NK-92 (cell line): Measurements from ENCODE around the gene TENT4A.

Experiments used
- DNase-seq: peaks from one replicate; lab custom pipeline; 2025; ENCODE audit not compliant: unreplicated experiment; lab: John Stamatoyannopoulos, UW

TENT4A gene

DNA sequence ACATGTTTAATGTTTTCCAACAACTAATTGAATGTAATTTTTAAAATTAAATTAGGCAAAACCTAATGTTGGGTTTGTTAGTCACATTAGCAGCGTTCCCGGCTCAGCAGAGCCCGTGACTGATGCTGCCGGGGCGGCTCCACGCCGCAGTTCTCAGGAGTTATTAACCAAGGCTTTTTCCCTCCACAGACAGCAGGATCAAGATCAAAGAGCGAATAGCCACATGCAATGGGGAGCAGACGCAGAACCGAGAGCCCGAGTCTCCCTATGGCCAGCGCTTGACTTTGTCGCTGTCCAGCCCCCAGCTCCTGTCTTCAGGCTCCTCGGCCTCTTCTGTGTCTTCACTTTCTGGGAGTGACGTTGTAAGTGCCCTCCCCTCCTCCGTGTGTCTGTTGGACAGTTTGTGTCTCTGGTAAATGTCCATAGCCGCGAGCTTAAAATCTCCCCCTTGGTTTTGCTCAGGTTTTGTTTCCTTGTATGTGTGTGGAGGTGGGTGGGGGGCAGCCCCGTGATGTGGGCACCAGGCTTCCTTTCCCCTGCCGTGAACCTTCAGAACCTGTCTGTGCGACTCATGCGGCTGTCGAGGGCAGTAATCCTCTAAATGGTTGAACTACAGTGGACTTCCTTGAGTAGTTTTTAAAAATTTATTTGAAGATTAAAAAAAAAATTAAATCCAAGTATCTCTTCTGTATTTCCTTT, 37.1 kb downstream of the TENT4A start:
- DNase-seq, result no peak

DNA sequence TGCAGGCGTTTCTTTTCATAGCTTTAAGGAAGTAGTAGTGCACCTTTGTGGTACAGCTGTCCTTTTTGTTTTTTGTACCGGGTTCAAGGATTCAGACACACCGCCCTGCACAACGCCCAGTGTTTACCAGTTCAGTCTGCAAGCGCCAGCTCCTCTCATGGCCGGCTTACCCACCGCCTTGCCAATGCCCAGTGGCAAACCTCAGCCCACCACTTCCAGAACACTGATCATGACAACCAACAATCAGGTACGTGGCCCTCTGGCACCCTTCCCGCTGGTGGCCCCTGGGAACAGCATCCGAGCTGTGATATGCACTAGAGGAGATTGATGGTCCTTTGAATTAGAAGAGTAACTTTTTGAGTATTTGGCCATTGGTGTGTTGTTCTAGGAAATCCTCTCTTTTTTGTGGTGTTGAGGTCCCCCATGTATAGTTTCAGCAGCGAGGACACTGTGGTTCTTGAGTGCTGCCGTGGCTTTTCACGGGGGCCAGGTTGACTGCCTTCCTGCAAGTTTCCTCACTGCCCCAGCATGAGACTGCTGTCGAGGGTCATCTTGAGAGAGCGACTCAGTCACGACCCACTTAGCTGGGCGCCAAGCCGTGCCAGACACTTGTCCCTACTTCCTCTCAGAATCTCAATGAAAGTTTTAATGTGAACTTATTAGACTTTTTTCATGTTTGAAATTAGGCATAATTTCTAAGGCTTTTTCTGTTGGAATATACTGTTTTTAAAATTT, 37.9 kb downstream of the TENT4A start:
- no peak for DNase-seq

DNA sequence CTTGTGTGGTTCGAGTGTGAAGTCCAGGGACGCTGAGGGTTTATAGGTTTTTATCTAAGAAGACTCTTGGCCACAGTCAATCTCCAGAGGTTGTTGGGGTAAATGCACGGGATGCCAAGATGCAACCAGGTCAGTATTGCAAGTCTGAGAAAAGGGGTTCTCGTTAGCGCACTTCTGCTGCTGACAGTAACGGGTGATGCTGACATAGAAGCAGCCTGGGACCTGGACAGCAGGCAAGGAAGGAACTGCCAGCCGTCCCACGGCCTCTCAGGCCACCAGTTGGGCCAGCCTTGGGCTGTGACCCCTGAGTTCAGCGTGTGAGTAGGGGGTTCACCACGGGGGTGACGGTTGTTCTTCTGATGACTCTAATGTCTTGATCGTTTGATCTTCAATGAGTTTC, 39.0 kb downstream of the TENT4A start:
- no peak for DNase-seq

DNA sequence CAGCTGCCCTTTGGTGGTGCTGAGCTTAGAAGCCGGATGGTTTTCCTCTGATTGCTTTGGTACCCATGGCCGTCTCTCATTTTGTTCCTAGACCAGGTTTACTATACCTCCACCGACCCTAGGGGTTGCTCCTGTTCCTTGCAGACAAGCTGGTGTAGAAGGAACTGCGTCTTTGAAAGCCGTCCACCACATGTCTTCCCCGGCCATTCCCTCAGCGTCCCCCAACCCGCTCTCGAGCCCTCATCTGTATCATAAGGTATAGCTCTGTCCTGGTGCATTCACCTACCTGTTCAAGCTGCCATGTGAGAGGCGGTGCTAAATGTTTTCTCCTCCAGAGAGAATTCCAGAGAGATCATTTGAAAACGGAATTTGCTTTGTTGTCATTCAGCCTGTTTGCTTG, 39.5 kb downstream of the TENT4A start:
- no peak for DNase-seq

DNA sequence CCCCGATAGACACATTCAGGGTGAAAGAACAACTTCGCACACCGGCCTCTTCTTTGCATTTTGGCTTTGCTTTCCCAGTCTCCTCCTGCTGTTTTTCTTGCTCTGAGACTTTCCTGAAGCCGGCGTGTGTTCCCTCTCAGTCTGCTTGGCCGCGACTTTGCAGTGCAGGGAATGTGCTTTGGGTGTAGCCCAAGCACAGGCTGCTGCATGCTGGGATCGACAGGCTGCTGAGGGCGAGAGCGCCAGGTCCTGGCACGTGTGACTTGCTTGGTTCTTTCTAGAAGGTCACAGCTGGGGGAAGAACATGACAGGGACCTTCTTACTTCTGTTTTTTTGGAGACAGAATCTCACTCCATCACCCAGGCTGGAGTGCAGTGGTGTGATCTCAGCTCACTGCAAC, 40.6 kb downstream of the TENT4A start:
- no peak for DNase-seq

DNA sequence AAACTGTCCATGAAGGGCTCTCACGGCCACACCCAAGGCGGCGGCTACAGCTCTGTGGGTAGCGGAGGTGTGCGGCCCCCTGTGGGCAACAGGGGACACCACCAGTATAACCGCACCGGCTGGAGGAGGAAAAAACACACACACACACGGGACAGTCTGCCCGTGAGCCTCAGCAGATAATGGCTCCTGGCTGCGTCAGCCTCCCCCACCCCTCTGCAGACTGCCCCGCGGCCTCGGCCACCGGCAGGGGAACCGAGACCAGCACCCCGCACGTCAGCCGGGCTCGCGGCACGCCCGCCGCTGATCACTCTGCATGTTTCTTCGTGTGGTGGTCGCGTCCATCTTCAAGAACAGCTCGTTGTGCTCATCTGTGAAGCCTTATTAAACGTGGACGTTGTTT, 41.5 kb downstream of the TENT4A start:
- DNase-seq, result no peak

DNA sequence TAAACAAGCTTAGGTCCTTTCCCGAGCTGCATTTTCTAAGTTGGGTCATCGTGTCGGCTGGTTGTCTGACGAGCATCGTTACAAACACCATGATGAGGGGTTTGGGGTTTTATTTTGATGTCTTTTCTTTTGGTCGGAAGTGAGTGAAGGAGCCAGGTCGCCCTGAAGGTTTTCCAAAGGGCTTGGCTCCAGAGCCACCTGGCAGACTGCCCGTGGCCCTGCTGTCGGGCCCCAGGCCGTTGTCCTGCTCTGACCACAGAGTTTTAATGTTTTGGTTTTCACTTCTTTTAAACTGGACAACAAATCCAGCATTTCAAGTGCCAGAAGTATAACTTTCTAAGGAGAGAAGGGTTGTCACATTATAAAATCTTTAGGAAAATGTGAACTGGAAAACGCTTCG, 42.3 kb downstream of the TENT4A start:
- no peak for DNase-seq

DNA sequence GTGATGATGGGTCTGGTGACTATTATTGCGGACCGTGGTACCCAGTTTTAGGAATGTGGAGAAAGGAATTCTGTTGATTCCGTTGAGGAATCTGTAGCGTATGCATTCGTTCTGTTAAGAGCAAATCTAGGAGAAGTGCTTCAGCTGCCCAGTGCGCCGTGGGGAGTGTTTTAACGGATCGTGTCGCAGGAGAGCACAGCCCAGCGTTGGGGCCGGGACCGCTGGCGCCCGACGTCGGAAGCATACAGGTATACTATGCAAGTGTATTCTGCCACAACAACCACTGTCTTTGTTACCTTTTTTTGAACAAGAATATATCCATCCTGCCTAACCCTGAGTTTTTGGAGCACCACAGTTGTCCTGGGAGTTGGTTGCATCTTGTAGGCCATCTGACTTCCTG, 42.7 kb downstream of the TENT4A start:
- DNase-seq, result no peak

DNA sequence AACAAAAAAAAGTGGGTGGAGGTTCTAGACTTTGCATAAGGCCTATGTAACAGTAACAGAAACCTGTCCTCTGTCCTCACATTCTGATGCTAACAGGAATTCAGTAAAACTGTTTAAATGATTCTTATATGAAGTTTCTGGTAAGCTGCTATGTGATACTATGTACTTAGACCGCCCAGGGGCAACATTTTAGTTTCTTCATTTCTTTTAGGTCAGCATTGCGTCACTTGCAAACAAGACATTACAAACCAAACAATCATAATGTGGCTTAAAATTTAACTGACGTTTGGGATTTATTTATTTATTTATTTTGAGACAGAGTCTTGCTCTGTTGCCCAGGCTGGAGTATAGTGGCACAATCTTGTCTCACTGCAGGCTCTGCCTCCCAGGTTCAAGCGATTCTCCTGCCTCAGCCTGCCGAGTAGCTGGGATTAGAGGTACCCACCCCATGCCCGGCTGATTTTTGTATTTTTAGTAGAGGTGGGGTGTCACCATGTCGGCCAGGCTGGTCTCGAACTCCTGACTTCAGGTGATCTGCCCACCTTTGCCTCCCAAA, 44.3 kb downstream of the TENT4A start:
- DNase-seq, result no peak

DNA sequence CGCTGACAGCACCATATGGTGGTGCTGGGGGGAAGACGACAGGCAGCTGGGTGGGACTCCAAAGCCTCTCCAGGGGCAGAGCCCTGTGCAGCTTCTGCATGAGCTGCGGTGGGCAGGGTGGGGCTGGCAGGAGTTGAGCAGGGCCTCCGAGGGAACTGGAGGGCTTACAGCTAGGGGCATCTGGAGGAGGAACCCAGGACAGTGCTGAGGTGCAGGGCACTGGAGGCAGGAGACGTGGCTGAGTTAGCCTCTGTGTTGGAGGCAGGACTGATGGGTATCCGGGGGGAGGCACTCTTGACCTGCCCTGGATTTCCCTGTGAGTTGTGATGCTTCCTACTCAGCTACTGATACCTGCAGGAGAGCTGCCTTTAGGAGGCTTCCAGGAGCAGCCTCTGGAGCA, 45.0 kb downstream of the TENT4A start:
- no peak for DNase-seq

DNA sequence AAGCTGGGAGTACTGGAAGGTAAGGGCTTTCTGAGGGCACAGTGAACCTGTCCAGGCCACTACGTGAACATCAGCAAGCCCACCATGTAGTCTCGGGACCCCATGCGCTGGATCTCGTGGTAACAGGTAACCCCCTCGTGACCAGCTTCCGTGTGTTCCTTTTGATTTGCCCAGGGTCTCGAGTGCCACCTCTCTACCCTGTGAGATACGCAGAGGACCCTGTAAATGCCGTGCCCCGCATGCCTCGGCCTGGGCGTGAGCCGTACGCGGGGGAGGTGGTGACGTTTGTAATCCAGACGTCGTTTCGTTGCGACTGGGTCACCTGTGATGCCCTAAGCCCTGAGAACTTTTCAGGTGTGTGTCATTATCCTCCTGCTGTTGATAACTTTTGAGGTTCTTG, 45.5 kb downstream of the TENT4A start:
- DNase-seq, result no peak

DNA sequence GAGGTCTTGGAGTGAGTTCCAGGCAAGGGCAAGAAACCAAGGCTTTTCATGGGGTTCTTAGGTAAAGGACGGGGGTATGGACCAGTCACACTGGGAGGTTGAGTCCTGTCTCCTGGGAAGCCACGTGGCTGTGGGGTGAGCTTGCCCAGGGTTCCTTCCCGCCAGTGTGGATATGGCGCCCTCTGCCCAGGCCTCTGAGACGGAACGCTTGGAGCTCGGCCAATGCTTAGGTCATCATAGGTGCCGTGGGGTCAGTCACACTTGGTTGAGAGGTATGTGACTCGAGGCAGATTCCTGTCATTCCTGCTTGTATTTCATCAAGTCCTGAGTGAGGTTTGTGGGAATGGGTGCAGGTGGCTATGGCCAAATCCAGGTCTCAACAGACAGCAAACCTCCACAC, 46.2 kb downstream of the TENT4A start:
- no peak for DNase-seq

DNA sequence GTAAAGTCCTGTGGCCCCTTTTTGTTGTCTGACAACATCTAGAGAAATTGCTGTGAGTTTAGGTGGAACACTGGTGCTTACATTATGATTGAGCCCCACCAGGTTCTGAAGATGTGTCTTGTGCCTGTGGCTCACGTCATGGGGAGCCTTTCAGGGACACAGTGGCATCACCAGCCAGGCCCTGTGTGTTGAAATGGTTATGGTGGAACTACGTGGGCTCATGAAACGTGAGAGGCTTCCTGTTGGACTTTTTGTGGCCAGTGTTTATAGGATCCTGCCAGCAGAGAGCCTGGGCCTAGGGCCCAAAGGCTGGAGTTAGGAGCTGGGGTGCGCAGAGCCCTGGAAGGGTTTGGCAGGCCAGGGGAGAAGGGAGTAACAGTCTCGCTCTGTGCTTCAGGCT, 46.8 kb downstream of the TENT4A start:
- DNase-seq, result no peak

DNA sequence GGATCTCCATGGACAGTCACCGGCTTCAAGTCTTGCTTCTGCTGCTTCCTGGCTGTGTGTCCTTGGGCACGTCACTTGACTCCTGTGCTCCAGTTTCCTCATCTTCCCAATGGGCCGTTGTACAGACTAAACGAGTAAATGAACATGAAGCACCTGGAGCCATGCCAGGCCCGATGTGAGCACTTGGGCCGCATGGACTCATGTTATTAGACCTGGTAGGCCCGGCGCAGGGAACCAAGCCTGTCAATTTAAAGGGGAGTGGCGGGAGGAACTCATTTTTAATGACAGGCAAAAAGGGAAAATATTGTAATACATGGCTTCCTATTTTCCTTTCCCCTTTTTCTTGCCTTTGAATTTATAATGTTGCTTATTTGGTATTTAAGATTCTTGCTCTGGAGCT, 47.5 kb downstream of the TENT4A start:
- DNase-seq, result no peak

DNA sequence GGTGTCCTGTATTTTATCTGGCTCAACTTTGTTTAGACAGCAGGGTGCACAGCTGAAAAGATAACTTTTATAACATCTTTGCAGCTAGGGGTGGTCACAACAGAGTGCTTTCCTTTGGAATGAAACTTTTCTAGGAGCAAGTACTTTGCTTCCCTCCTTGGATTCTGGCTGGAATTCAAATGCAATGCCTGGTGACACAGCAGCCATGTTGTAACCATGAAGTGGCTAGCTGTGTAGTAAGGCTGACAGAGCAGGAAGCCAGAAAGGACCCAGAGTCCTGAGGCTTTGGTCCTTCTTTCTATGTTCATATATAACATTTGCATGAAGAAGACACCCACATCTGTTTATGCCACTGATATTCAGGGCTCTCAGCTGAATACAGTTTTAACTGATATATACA, 48.1 kb downstream of the TENT4A start:
- no peak for DNase-seq

DNA sequence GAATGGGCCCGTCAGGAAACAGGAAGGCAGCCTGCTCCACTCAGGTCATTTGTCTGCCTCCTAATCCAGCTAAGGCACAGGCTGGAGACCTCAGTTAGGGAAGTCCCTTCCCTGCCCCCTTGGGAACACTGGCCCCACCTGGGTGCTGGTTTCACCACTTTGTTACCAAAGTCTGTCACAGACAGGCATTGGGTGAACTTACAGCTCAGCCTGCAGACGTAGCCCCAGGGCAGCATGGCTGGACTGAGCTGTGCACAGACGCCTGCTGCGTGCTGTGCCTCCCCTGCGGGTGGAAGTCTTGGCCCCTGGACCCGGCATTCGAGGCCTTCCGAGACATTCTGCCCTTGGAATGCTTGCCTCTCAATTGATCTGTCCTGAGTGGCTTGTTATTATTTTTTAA, 48.9 kb downstream of the TENT4A start:
- no peak for DNase-seq

DNA sequence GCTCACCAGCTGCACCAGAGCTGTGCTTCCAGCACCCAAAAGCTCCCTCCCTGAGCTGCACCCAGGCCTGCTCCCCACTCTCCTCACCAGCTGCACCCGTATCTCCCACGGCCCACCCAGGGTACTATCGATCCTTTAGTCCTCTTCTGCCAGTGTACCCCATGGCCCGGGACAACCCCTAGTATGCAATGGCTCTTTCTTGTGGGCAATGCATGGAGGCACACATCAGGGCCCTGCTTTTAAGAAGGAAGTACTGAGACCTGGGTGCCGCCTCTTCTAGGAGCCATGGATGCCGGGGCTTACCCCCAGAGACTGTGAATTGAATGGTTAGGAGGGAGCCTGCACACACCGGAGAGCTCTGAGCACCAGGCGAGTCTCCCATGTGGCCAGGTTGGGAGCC, 49.5 kb downstream of the TENT4A start:
- DNase-seq, result no peak

DNA sequence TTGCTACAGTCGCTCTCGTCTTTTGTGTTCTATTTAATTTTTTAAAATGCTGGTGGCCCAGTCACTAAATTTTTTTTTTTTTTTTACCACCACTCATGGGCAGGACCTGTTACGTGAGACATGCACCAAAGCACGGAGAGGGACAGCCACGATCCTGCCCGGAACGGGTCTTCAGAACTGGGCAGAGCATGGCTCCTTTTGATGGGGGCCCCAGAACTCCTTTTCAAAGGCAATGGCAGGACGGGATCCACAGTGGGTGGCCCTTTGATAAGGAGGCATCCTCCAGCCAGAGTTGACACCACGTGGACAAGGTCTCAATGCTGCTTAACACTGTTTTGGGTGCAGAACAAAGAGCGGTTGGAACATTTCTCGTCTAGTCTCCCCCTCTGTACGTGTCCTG, 50.0 kb downstream of the TENT4A start:
- DNase-seq, result no peak

DNA sequence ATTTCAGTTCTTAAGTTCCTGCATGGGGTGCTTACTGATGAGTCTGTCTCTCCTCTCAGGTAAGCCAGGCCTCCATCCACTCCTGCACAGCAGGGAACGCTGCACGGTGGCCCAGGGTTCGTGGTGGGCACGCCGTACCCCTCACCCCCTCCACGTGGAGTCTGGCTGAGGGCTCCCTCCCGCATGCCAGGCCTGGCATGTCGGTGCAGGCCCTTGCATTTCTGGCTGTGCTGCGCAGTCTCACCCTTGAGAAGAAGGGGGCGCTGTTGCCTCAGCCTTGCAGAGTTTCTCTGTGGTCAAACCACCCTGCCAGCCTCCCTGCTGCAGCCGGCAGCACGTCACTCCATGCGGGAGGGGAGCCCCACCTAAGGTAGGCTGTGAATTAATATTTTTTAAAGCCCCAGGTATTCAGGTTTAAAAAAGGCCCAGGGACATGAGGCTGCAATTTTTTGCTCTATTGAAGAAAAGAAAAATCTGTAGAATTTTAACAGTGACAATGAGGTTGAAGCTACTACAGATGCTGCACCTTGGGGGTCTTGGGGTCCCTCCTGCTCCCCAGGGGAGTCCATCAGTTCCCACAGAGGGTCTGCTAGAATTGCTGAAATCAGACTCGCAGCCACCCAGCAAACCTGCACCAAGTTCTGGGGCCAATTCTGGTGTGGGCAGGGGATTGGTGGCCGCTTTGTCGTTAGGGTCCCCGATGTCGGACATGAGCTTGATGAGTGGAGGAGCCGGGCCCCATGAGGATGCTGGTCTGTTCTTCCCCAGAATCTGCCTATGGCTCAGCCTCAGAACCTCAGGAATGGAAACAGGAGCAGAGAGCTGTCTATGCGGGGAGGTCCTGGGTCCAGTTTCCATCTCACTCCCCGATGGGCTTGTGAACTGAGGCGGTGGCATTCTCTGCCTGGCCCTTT, 52.6 kb downstream of the TENT4A start:
- no peak for DNase-seq

DNA sequence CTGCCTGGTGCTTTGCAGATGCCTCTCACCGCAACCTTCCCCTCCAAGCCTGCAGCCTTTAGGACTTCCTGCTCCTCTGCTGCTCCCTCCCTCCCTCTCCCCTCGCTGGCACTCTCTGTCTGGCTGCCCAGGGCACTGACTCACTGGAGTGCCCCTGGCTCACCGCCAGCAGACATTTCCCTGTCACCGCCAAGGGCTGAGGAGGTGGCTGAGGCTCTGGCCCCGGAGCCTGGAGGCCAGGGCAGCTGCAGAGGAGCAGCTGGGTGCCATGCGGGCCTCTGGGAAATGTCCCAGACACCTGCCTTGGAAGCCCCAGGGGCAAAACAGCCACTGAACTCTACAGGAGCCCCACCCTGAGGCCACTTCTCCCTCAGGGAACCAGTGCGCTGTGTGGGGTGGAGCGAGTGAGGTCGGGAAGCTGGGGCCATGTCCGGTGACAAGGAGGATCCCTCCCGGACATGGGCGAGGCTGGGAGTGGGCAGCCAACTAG, 53.4 kb downstream of the TENT4A start:
- DNase-seq, result no peak

DNA sequence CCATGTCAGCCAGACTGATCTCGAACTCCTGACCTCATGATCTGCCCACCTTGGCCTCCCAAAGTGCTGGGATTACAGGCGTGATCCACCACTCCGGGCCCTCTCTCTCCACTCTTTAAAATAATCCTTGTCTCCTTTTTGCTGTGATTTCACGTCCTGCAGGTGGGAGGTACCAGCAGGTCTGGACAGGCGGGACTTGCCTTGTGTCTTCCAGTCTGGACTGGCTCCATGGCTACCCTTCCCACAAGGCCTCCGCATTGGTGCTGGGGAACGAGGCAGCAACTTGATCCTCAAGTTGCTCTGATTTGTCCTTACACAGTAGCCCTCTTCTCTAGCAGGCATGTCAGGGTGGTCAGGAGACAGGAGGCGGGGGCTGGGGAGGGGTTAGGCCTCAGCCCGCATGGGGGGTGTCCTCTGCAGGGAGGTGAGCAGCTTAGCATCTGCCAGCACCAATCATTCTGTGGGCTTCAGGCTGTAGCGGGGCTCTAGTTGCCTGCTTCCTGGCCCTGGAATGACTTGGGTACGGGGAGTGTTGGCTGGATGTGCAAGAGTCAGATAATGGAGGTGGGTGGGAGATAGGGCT, 54.3 kb downstream of the TENT4A start:
- no peak for DNase-seq
